DMS 273 treated with DMSO at 0.1 percent for 48 hours (cell line): Measurements from ENCODE around the gene TP73.

Experiments
- DNase-seq: peaks from one replicate; lab custom pipeline; 2025; lab: John Stamatoyannopoulos, UW

TP73 gene

GRCh38 chr1:3673381-3674099 is 21.2 kb downstream of the TP73 start:
- DNase-seq = no peak

GRCh38 chr1:3674100-3675094 is 22.1 kb downstream of the TP73 start:
- peak; percentile 57 for DNase-seq

- no peak for DNase-seq
Measured at GRCh38 chr1:3675436-3675835, 23.1 kb downstream of the TP73 start.

GRCh38 chr1:3676581-3677470 is 24.5 kb downstream of the TP73 start:
- no peak for DNase-seq

- DNase-seq = no peak
Measured at GRCh38 chr1:3677484-3677883, 25.2 kb downstream of the TP73 start.

GRCh38 chr1:3678361-3679097 is 26.2 kb downstream of the TP73 start:
- no peak for DNase-seq

- DNase-seq = no peak
Measured at GRCh38 chr1:3679098-3679555, 26.8 kb downstream of the TP73 start.

- no peak for DNase-seq
Measured at GRCh38 chr1:3679799-3680453, 27.6 kb downstream of the TP73 start.

- DNase-seq = no peak
Measured at GRCh38 chr1:3680488-3681230, 28.3 kb downstream of the TP73 start.

- DNase-seq = no peak
Measured at GRCh38 chr1:3681231-3681897, 29.0 kb downstream of the TP73 start.

GRCh38 chr1:3681898-3682806 is 29.8 kb downstream of the TP73 start:
- DNase-seq = no peak

- DNase-seq = no peak
Measured at GRCh38 chr1:3683197-3683596, 30.9 kb downstream of the TP73 start.

GRCh38 chr1:3683992-3684391 is 31.7 kb downstream of the TP73 start:
- no peak for DNase-seq

- DNase-seq = no peak
Measured at GRCh38 chr1:3685222-3685621, 32.9 kb downstream of the TP73 start.

GRCh38 chr1:3685906-3686305 is 33.6 kb downstream of the TP73 start:
- no peak for DNase-seq

GRCh38 chr1:3687504-3687903 is 35.2 kb downstream of the TP73 start:
- no peak for DNase-seq

- DNase-seq = no peak
Measured at GRCh38 chr1:3688356-3689137, 36.2 kb downstream of the TP73 start.
